Retinal pigment epithelial cell (primary cell): ENCODE measurements around the gene TMEM141.

Experiments used
- DNase-seq: peaks from one replicate; pipeline ENCODE4 v3.0.0-alpha.2; 2010; ENCODE audit warnings: low read depth
- H3K4me3 ChIP-seq: 2 replicates; pipeline ENCODE4 v1.5.1; 2011; ENCODE audit warnings: mild to moderate bottlenecking, low read length, control low read depth, moderate library complexity
- CTCF ChIP-seq: conservative IDR thresholded peaks from 2 replicates; pipeline ENCODE4 v1.5.1; 2011; ENCODE audit warnings: low read depth, low read length, control low read depth, inconsistent platforms

The TMEM141 gene

GRCh38 chr9:136746155-136746490 is 45.0 kb upstream of the TMEM141 start:
- DNase-seq, result no peak
- TF ChIP-seq CTCF, result no peak
- H3K4me3 ChIP-seq, result no peak overlapping the region

GRCh38 chr9:136746621-136747020 is 44.5 kb upstream of the TMEM141 start:
- no peak overlapping the region for H3K4me3 ChIP-seq
- TF ChIP-seq CTCF, result no peak
- no peak for DNase-seq

- no peak for DNase-seq
- no peak overlapping the region for H3K4me3 ChIP-seq
- no peak for TF ChIP-seq CTCF
Observed at GRCh38 chr9:136747161-136748060, 43.7 kb upstream of the TMEM141 start.

- no peak within 1 kb of the TSS for H3K4me3 ChIP-seq
- no peak for DNase-seq
Observed at GRCh38 chr9:136748201-136748600, 42.9 kb upstream of the TMEM141 start, which contains the start of gene LCN6. Gene LCN6 (minus strand): TSS chr9:136748525. CDS start chr9:136748483, 42 bp downstream.

GRCh38 chr9:136748666-136749611 is 42.2 kb upstream of the TMEM141 start:
- no peak overlapping the region for H3K4me3 ChIP-seq
- no peak for TF ChIP-seq CTCF
- DNase-seq, result no peak

More at GRCh38 chr9:136748201-136748600, 42.9 kb upstream of the TMEM141 start, which contains the start of gene LCN6:
- no peak for TF ChIP-seq CTCF

- DNase-seq, result no peak
Observed at GRCh38 chr9:136750526-136750925, 40.6 kb upstream of the TMEM141 start.

More at GRCh38 chr9:136750526-136750925, 40.6 kb upstream of the TMEM141 start:
- no peak overlapping the region for H3K4me3 ChIP-seq
- TF ChIP-seq CTCF, result no peak
